Measurements from ENCODE around the gene WFS1.

The WFS1 gene

DNA sequence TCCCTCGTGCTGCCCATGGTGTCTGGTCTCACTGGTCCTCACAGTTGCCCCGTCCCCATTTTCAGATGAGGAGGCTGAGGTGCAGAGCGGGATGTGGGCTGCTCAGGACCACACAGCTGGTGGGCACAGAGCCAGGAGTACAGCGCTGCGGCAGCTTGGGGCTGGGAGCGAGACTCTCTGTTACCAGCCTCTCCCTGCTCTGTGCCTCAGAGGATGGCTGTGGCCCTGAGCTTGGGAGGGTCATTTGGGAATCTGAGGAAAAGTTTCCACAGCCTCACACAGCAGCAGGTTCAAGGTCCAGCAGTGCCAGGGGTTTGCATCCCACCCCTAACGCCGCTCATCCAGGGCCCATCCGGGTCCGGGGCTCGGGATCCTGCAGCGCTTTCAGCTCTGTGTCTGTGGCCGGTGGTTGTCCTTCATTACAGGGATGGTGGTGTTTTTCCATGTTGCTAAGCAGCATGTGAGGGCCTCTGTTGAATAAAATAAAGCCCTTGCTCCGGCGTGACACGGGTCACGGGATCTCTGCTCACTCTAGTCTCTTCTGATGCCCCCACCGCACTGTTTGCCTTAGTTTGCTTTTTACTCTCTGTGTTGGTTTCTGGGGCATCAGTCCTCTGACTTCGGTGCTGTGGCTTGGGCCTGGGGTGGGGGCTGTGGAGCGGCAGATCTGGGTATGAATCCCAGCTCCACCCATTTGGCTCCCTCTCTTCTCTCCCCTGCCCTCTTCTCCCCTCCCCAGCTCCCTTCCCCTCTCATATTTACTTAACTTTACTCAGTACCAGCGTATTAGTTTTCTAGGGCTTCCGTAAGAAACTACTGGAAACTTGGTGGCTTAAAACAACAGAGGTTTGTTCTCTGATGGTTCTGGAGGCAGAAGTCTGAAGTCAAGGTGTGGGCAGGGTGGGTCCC is 6.5 kb downstream of the WFS1 start:
- Histone ChIP-seq H3K79me2 (ENCODE audit: insufficient read depth, low read length) (no peaks in the 10 kb centered on the region), H3K4me1 (ENCODE audit: insufficient read depth, low read length, poor library complexity, severe bottlenecking) (peaks cover 30% of the 10 kb centered on the region), H2AFZ (ENCODE audit: low read length) (no peak overlapping the region), H3K36me3 (ENCODE audit: insufficient read depth, low read length) (no peaks in the 10 kb centered on the region), H3K4me3 (ENCODE audit: low read length, poor library complexity, severe bottlenecking) (no peak overlapping the region), H3K9me3 (ENCODE audit: insufficient read depth, low read depth, low read length) (no peaks in the 10 kb centered on the region), H3K9me2 (replicated peaks; ENCODE audit: low read depth, low read length) (no peaks in the 10 kb centered on the region), H3F3A (ENCODE audit: low read depth) (no peaks in the 10 kb centered on the region), H3K9ac (ENCODE audit: low read depth, low read length, poor library complexity, severe bottlenecking) (no peak overlapping the region), H3K4me2 (ENCODE audit: low read depth, low read length, poor library complexity, severe bottlenecking) (no peak overlapping the region), H3K27me3 (ENCODE audit: insufficient read depth, low read length, poor library complexity, severe bottlenecking) (no peaks in the 10 kb centered on the region), H4K20me1 (ENCODE audit: insufficient read depth, low read length, poor library complexity, severe bottlenecking) (peaks cover 13% of the 10 kb centered on the region)
- TF ChIP-seq, protein P1, sequence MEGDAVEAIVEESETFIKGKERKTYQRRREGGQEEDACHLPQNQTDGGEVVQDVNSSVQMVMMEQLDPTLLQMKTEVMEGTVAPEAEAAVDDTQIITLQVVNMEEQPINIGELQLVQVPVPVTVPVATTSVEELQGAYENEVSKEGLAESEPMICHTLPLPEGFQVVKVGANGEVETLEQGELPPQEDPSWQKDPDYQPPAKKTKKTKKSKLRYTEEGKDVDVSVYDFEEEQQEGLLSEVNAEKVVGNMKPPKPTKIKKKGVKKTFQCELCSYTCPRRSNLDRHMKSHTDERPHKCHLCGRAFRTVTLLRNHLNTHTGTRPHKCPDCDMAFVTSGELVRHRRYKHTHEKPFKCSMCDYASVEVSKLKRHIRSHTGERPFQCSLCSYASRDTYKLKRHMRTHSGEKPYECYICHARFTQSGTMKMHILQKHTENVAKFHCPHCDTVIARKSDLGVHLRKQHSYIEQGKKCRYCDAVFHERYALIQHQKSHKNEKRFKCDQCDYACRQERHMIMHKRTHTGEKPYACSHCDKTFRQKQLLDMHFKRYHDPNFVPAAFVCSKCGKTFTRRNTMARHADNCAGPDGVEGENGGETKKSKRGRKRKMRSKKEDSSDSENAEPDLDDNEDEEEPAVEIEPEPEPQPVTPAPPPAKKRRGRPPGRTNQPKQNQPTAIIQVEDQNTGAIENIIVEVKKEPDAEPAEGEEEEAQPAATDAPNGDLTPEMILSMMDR (conservative IDR thresholded peaks at IDR 0.05; ENCODE audit: low read length) = no peak
- TF ChIP-seq EZH2phosphoT487 (IDR thresholded peaks at IDR 0.05; ENCODE audit: borderline replicate concordance) = no peak

DNA sequence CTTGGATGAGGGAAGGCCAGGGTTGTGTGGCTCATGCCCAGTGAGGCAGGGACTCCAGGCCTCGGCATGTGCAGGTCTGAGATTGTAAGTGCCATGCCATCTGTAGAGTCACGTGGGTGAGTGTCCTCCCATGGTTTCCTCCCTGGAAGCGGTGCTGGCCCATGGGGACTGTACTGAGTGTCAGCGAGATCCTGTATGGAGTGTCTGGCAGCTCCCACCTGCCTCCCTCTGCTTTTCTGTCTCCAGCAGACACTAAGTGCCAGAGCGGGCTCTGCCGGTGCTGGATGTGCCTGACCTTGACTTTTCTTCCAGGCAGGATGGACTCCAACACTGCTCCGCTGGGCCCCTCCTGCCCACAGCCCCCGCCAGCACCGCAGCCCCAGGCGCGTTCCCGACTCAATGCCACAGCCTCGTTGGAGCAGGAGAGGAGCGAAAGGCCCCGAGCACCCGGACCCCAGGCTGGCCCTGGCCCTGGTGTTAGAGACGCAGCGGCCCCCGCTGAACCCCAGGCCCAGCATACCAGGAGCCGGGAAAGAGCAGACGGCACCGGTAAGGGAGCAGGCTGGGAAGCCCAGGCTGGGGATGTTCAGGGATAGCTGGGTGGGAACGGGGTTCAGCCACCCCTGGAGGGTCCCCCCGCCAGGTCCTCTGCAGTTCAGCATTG is 7.6 kb downstream of the WFS1 start:
- H2AFZ ChIP-seq (ENCODE audit: low read length) = no peak overlapping the region
- H4K20me1 ChIP-seq (ENCODE audit: insufficient read depth, low read length, poor library complexity, severe bottlenecking) = peaks cover 14% of the 10 kb centered on the region
- H3K4me2 ChIP-seq (ENCODE audit: low read depth, low read length, poor library complexity, severe bottlenecking) = no peak overlapping the region
- H3K4me3 ChIP-seq (ENCODE audit: low read length, poor library complexity, severe bottlenecking) = no peak overlapping the region
- no peak overlapping the region for H3K9ac ChIP-seq (ENCODE audit: low read depth, low read length, poor library complexity, severe bottlenecking)
- no peaks in the 10 kb centered on the region for H3K9me2 ChIP-seq (replicated peaks; ENCODE audit: low read depth, low read length)
- peaks cover 27% of the 10 kb centered on the region for H3K4me1 ChIP-seq (ENCODE audit: insufficient read depth, low read length, poor library complexity, severe bottlenecking)
- no peaks in the 10 kb centered on the region for H3K27me3 ChIP-seq (ENCODE audit: insufficient read depth, low read length, poor library complexity, severe bottlenecking)
- H3K9me3 ChIP-seq (ENCODE audit: insufficient read depth, low read depth, low read length) = no peaks in the 10 kb centered on the region
- H3F3A ChIP-seq (ENCODE audit: low read depth) = no peaks in the 10 kb centered on the region
- no peak for TF ChIP-seq EZH2phosphoT487 (IDR thresholded peaks at IDR 0.05; ENCODE audit: borderline replicate concordance)
- TF ChIP-seq, protein P1 (conservative IDR thresholded peaks at IDR 0.05; ENCODE audit: low read length) = no peak
- no peaks in the 10 kb centered on the region for H3K79me2 ChIP-seq (ENCODE audit: insufficient read depth, low read length)
- no peaks in the 10 kb centered on the region for H3K36me3 ChIP-seq (ENCODE audit: insufficient read depth, low read length)

DNA sequence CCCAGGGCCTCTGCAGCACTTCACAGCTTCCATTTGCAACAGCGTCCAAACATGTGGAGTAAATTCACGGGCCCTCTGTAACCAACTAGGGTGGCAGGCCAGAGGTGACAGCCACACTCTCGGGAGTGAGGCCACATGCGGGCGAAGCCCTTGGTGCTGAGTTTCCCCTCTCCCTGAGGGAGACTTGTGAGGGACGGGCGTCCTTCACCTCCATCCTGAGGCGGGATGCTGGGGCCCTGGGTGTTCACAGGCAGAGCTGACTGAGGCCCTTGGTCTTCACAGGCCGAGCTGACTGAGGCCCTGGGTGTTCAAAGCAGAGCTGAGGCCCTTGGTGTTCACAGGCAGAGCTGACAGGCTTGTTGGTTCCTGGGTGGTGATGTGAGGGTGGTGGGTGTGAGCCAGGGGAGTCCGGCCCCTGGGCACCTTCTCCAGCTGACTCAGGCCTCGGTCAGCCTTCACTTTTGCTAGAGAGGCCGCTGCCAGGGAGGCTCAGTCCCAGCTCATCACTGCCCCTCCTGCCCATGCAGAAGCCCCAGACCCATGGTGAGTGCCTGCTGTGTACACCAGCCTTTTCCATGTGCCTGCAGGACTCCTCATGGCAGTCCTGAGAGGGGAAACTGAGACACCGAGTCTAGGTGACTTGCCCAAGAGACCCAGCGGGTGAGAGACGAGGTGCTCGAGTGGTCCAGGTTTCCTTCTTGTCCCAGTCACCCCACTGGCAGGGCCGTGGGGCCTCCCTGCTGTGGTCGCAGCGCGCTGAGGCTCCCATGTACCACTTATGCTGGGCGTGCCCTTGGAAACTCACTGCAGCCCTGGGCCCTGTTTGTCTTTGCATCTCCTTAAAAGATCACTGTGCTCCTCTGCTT is 8.5 kb downstream of the WFS1 start:
- H3K4me1 ChIP-seq (ENCODE audit: insufficient read depth, low read length, poor library complexity, severe bottlenecking) = peaks cover 27% of the 10 kb centered on the region
- no peaks in the 10 kb centered on the region for H3K79me2 ChIP-seq (ENCODE audit: insufficient read depth, low read length)
- no peaks in the 10 kb centered on the region for H3K9me2 ChIP-seq (replicated peaks; ENCODE audit: low read depth, low read length)
- no peak for TF ChIP-seq EZH2phosphoT487 (IDR thresholded peaks at IDR 0.05; ENCODE audit: borderline replicate concordance)
- TF ChIP-seq, protein P1 (conservative IDR thresholded peaks at IDR 0.05; ENCODE audit: low read length) = no peak
- H3K4me3 ChIP-seq (ENCODE audit: low read length, poor library complexity, severe bottlenecking) = peak overlapping the region; percentile 49
- H4K20me1 ChIP-seq (ENCODE audit: insufficient read depth, low read length, poor library complexity, severe bottlenecking) = peaks cover 14% of the 10 kb centered on the region
- H3K4me2 ChIP-seq (ENCODE audit: low read depth, low read length, poor library complexity, severe bottlenecking) = peak overlapping the region; percentile 74
- no peaks in the 10 kb centered on the region for H3F3A ChIP-seq (ENCODE audit: low read depth)
- H3K27me3 ChIP-seq (ENCODE audit: insufficient read depth, low read length, poor library complexity, severe bottlenecking) = no peaks in the 10 kb centered on the region
- H3K9me3 ChIP-seq (ENCODE audit: insufficient read depth, low read depth, low read length) = no peaks in the 10 kb centered on the region
- no peaks in the 10 kb centered on the region for H3K36me3 ChIP-seq (ENCODE audit: insufficient read depth, low read length)
- no peak overlapping the region for H2AFZ ChIP-seq (ENCODE audit: low read length)
- peak overlapping the region; percentile 30 for H3K9ac ChIP-seq (ENCODE audit: low read depth, low read length, poor library complexity, severe bottlenecking)

All from Loucy (cell line).